Colonic mucosa (tissue), 4 donors: Measurements from ENCODE around the gene COBL. TPM values are rescaled to one million over a fixed set of nuclear protein-coding genes. Genes with fewer than 3 reads are reported as not detected.

ENCODE experiments used
- DNase-seq: peaks from one replicate; pipeline ENCODE4 v3.0.0-alpha.2; 2020
- H3K27ac ChIP-seq: fragments of 200-600 bp; one replicate; pipeline ENCODE4 v1.8.0; 2021
- H3K27me3 ChIP-seq: fragments of 200-600 bp; one replicate; pipeline ENCODE4 v1.8.0; 2021
- H3K36me3 ChIP-seq: fragments of 200-600 bp; one replicate; pipeline ENCODE4 v1.8.0; 2021
- H3K4me1 ChIP-seq: fragments of 200-600 bp; one replicate; pipeline ENCODE4 v1.8.0; 2021; ENCODE audit warnings: mild to moderate bottlenecking
- H3K4me3 ChIP-seq: fragments of 200-600 bp; one replicate; pipeline ENCODE4 v1.8.0; 2021
- H3K9ac ChIP-seq, 2 donors: one replicate each; pipeline ENCODE4 v1.7.0; 2013; ENCODE audit warnings: control low read depth in 2 of 2, low read depth in 2 of 2, low read length in 2 of 2
- H3K9me3 ChIP-seq: fragments of 200-600 bp; one replicate; pipeline ENCODE4 v1.8.0; 2021
- intact Hi-C: fragments of 100-400 bp; cut with DNase I; formaldehyde crosslinking; loops from one replicate; pipeline ENCODE4 v1.14.1; 2022
- total RNA-seq, 2 donors: library from RNA; stranded (reverse); fragmentation: NEBNext Ultra II Directional in 1 of 2; extraction: Animal tissue kit (Norgen Biotek cat#: 25700) in 1 of 2; gene quantifications; one replicate each; pipeline ENCODE4 v1.2.1, GENCODE V29; 2021
- TF ChIP-seq, protein P1 (sequence below): fragments of 200-600 bp; IDR thresholded peaks from one replicate; pipeline ENCODE4 v1.8.0; 2022; ENCODE audit warnings: antibody characterized with exemption, mild to moderate bottlenecking
- donor health status: healthy.
- donor health status: DM: no; HTN: no; CAD: no.
- donor health status: DM: no; HTN: no; CAD: no.

The COBL gene
- total RNA-seq, 2 donors from 2014 or later: 36.8 to 49.2 TPM

DNA sequence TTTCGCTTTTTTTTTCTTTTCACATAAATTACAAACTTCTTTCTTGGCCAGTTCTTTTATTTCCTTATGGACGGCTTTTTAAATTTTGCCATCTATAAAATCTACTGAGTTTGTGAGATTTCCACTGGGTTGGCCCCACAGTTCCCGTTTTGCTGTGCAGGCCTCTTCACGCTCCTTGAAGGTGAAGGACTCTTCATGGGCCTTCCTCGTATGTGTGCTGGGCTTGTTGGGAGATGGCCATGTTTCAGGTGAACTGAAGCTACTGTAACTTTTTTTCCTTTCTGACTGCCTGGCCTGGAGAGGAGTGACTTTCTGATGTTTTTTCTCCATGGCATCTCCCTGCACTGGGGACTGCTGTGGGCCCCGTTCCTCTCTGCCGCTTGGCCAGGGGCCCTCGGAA is 262.4 kb downstream of the COBL start:
- no peaks in the 10 kb centered on the region for H3K9me3 ChIP-seq

DNA sequence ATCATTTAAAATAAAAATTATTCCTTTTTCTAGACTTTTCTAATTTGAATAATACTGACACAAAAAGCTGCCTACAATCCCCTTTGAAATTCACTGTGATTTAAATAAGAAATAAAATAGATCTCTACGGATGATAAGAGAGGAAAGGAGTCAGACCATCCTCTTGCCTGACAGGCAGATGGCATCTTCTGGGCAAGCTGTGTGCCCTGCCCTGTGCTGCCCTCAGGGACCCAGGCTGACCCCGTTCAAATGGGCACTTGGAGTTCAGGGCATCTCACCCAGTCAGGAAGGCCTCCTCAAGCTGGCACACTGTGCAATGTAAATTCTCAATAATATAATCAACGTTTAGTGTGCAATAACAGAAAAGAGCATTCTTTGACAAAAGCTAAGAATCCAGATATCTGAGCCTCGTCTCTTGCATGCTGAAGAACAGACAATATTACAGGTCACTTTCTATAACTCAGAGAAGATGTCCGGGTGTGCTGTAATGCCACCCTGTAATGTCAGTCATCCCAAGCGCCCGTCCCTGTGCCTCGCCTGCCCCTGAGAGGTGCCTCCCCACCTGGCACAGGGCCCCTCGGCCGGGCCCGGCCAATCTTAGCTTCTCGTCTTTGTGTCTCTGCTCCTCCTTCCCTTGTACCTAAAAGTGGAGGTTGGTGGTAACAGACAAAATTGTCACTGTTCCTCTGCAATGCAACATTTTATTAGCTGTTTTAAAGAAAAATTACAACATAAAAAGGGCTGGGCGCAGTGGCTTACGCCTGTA is 263.3 kb downstream of the COBL start:
- no peak overlapping the region for H3K9ac ChIP-seq
- no peaks in the 10 kb centered on the region for H3K36me3 ChIP-seq
- no peak overlapping the region for H3K4me3 ChIP-seq
- H3K9me3 ChIP-seq: no peaks in the 10 kb centered on the region
- DNase-seq: no peak
- H3K27me3 ChIP-seq: no peaks in the 10 kb centered on the region
- TF ChIP-seq, protein P1, sequence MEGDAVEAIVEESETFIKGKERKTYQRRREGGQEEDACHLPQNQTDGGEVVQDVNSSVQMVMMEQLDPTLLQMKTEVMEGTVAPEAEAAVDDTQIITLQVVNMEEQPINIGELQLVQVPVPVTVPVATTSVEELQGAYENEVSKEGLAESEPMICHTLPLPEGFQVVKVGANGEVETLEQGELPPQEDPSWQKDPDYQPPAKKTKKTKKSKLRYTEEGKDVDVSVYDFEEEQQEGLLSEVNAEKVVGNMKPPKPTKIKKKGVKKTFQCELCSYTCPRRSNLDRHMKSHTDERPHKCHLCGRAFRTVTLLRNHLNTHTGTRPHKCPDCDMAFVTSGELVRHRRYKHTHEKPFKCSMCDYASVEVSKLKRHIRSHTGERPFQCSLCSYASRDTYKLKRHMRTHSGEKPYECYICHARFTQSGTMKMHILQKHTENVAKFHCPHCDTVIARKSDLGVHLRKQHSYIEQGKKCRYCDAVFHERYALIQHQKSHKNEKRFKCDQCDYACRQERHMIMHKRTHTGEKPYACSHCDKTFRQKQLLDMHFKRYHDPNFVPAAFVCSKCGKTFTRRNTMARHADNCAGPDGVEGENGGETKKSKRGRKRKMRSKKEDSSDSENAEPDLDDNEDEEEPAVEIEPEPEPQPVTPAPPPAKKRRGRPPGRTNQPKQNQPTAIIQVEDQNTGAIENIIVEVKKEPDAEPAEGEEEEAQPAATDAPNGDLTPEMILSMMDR: no peak
- intact Hi-C loops: no loop called here
- H3K27ac ChIP-seq: no peak overlapping the region
- H3K4me1 ChIP-seq: no peaks in the 10 kb centered on the region

More for the DNA sequence above, 262.4 kb downstream of the COBL start:
- DNase-seq: no peak
- Histone ChIP-seq H3K4me1 (no peaks in the 10 kb centered on the region), H3K9ac (no peak overlapping the region), H3K27me3 (no peaks in the 10 kb centered on the region), H3K4me3 (no peak overlapping the region), H3K36me3 (no peaks in the 10 kb centered on the region), H3K27ac (no peak overlapping the region)
- TF ChIP-seq, protein P1: no peak
- intact Hi-C loops: no loop called here

DNA sequence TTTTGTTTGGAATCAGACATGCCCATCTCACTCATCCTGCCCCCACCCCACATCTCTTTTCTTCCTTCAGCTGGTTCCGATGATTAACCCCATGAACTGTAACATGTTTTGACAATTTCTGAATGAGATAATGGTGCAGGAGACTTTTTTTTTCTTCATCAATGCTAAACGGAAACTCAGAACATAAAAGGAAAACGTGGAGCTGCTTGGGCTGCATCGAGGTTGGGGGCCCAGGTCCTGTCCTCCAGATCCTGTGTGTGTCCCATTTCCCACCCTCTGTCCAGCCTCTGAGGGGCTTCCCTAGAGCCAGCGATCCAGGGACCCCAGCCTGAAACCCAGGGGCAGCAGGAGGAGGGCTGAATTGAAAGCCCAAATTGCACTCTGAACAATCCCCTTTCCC is 270.1 kb downstream of the COBL start:
- Histone ChIP-seq H3K9ac (no peak overlapping the region), H3K4me3 (no peak overlapping the region), H3K27ac (no peak overlapping the region), H3K27me3 (no peaks in the 10 kb centered on the region), H3K4me1 (no peaks in the 10 kb centered on the region), H3K9me3 (no peaks in the 10 kb centered on the region), H3K36me3 (no peaks in the 10 kb centered on the region)
- TF ChIP-seq, protein P1: no peak
- DNase-seq: no peak
- intact Hi-C loops: no loop called here

DNA sequence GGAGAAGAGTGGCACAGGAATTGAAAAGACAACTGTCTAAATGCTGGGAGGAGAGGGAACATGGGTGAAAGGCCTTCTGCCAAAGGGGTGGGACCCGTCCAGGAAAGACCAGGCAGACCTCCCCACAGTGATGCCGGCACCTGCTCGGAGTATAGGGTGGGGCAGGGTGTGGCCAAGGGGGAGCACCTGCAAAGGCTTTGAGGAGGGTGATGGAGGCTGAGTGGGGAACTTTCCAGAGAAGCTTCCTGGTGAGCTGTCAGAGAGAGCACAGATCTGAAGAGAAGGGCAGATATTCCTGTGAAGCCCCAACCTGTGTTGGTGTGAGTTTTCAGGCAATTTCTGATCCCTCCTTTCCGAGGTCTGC is 270.5 kb downstream of the COBL start:
- no peaks in the 10 kb centered on the region for H3K9me3 ChIP-seq
- no peak overlapping the region for H3K27ac ChIP-seq
- no peaks in the 10 kb centered on the region for H3K4me1 ChIP-seq
- H3K4me3 ChIP-seq: no peak overlapping the region
- no peaks in the 10 kb centered on the region for H3K27me3 ChIP-seq
- intact Hi-C loops: no loop called here
- TF ChIP-seq, protein P1: no peak
- DNase-seq: peak; percentile 29
- no peak overlapping the region for H3K9ac ChIP-seq
- H3K36me3 ChIP-seq: no peaks in the 10 kb centered on the region

DNA sequence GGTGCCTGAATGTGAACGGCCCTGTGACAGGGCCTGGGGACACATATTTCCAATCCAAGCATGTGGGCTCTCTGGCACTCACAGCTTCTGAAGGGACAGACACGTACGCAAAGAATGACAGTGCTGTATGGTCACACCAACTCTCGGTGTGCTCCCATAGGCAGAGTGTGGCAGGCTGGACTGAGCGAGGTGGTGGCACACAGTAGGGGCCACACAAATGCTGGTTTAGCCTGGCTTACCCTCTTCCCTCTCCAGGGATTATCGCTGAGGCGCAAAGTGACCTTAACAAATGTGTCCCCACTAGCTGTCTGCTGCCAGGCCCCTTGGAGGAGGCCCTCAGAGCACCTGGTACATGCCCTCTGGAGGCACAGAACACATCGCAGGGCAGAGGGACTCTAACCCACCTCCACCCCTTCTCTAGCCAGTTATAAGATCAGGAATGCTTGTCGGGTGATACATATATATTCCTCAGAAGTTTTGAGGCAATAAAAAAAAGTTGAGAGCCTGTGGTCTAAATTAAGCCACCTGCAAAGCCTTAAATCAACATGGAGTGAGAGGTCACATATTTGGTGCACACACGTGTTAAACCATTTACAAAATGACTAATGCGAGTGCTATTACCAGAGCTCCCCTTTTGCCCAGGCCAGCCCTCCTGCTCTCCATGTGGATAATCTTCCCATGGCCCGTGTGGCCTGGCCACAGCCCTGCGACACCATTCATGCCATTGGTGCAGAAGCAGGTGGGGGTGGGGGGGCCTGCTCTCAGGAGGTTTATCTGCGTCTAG is 271.1 kb downstream of the COBL start:
- no peaks in the 10 kb centered on the region for H3K36me3 ChIP-seq
- no peak for DNase-seq
- intact Hi-C loops: no loop called here
- no peaks in the 10 kb centered on the region for H3K27me3 ChIP-seq
- no peaks in the 10 kb centered on the region for H3K4me1 ChIP-seq
- H3K9ac ChIP-seq: no peak overlapping the region
- H3K27ac ChIP-seq: no peak overlapping the region
- TF ChIP-seq, protein P1: no peak
- H3K4me3 ChIP-seq: no peak overlapping the region
- no peaks in the 10 kb centered on the region for H3K9me3 ChIP-seq
